GM21723 (cell line): ENCODE data around the gene KLHDC9.

ENCODE experiments used
- ATAC-seq: cut with Tn5 transposase; IDR thresholded peaks from one replicate; pipeline ENCODE4 v1.9.1; 2021; ENCODE audit warnings: mild to moderate bottlenecking, moderate library complexity; ENCODE audit not compliant: unreplicated experiment

Gene KLHDC9

GRCh38 chr1:161074676-161075368, 23.3 kb upstream of the KLHDC9 start:
- ATAC-seq = no peak

GRCh38 chr1:161076410-161076809, 21.8 kb upstream of the KLHDC9 start:
- ATAC-seq = no peak

- ATAC-seq = no peak
These were observed 20.7 kb upstream of the KLHDC9 start for GRCh38 chr1:161077426-161077825.

GRCh38 chr1:161079436-161080110, 18.6 kb upstream of the KLHDC9 start:
- no peak for ATAC-seq

- ATAC-seq = no peak
These were observed 17.4 kb upstream of the KLHDC9 start for GRCh38 chr1:161080441-161081405.

GRCh38 chr1:161081519-161081918, 16.6 kb upstream of the KLHDC9 start:
- no peak for ATAC-seq

GRCh38 chr1:161082483-161082882, 15.7 kb upstream of the KLHDC9 start:
- no peak for ATAC-seq

GRCh38 chr1:161082996-161083747, 15.0 kb upstream of the KLHDC9 start:
- ATAC-seq = no peak

- ATAC-seq = no peak
These were observed 14.2 kb upstream of the KLHDC9 start for GRCh38 chr1:161083748-161084596.

- no peak for ATAC-seq
These were observed 13.6 kb upstream of the KLHDC9 start for GRCh38 chr1:161084597-161084988.

- ATAC-seq = no peak
These were observed 13.0 kb upstream of the KLHDC9 start for GRCh38 chr1:161085165-161085564.

GRCh38 chr1:161086457-161086856, 11.7 kb upstream of the KLHDC9 start:
- no peak for ATAC-seq

GRCh38 chr1:161088587-161089110, 9.5 kb upstream of the KLHDC9 start:
- no peak for ATAC-seq

- no peak for ATAC-seq
These were observed 8.8 kb upstream of the KLHDC9 start, which contains the start of gene NECTIN4 for GRCh38 chr1:161089251-161089924. Gene NECTIN4 (minus strand): TSS chr1:161089558. CDS start chr1:161089296, 262 bp downstream.

GRCh38 chr1:161089938-161090337, 8.2 kb upstream of the KLHDC9 start:
- ATAC-seq = no peak

- ATAC-seq = no peak
These were observed 7.5 kb upstream of the KLHDC9 start for GRCh38 chr1:161090617-161091016.

- no peak for ATAC-seq
These were observed 7.1 kb upstream of the KLHDC9 start for GRCh38 chr1:161091093-161091492.

- ATAC-seq = no peak
These were observed 6.2 kb upstream of the KLHDC9 start for GRCh38 chr1:161091796-161092507.
